HFFc6 (cell line): Measurements from ENCODE around the gene C11orf54. TPM values are rescaled to one million over a fixed set of nuclear protein-coding genes. Genes with fewer than 3 reads are reported as not detected.

Source experiments
- DNase-seq: peaks from one replicate; pipeline ENCODE4 v3.0.0-alpha.2; 2018
- H3K27ac Mint-ChIP-seq: 2 replicates; pipeline ENCODE4 v1.8.0; 2020; ENCODE audit warnings: mild to moderate bottlenecking, mixed read lengths
- H3K27me3 Mint-ChIP-seq: 2 replicates; pipeline ENCODE4 v1.8.0; 2021; ENCODE audit warnings: mild to moderate bottlenecking, moderate library complexity, mixed read lengths; ENCODE audit not compliant: insufficient read depth
- H3K36me3 Mint-ChIP-seq: 2 replicates; pipeline ENCODE4 v1.8.0; 2021; ENCODE audit warnings: low read depth, mixed read lengths
- H3K4me1 Mint-ChIP-seq: 2 replicates; pipeline ENCODE4 v1.8.0; 2020; ENCODE audit warnings: low read depth, mixed read lengths
- H3K4me3 Mint-ChIP-seq: 2 replicates; pipeline ENCODE4 v1.8.0; 2020; ENCODE audit warnings: mild to moderate bottlenecking, moderate library complexity, mixed read lengths
- H3K9me3 Mint-ChIP-seq: 2 replicates; pipeline ENCODE4 v1.8.0; 2020; ENCODE audit warnings: mild to moderate bottlenecking, mixed read lengths
- total RNA-seq, 6 experiments: library from RNA; stranded (reverse); fragmentation: NEBNext Ultra II Directional; extraction: Animal tissue kit (Norgen Biotek cat#: 25700); gene quantifications; 2 replicates in 1 of 6; 3 replicates in 5 of 6; pipeline ENCODE4 v1.2.3, GENCODE V29; 2021
- TF ChIP-seq, protein P1 (sequence below): fragments of 200-600 bp; sonication (generic); IDR thresholded peaks from 2 replicates; pipeline ENCODE4 v1.5.0; 2021; ENCODE audit warnings: antibody characterized with exemption, mild to moderate bottlenecking

C11orf54 gene
- total RNA-seq, 6 experiments from 2014 or later = 10.1 to 14.4 (median 12.7) TPM

DNA sequence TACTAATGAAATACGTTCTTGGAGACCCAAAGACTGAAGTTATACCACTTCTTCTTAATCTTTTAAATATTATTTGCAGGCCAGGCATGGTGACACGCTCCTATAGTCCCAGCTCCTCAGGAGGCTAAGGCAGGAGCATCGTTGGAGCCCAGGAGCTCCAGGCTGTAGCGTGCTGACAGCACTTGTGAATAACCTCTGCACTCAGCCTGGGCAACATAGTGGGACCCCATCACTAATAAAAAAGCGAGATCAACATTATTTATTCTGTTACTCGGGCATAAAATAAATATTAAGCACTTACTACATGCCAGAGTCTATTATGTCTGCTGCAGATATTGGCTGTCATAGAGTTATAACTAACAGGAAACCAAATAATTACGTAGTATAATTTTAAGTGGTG, 41.9 kb downstream of the C11orf54 start:
- Mint-ChIP-seq H3K4me1 (peaks cover 53% of the 10 kb centered on the region), H3K27ac (peak overlapping the region; percentile 80; the same call in 1 of the 2 replicates), H3K9me3 (no peaks in the 10 kb centered on the region), H3K27me3 (no peaks in the 10 kb centered on the region; the same call in none of the 2 replicates), H3K36me3 (peaks cover 30% of the 10 kb centered on the region), H3K4me3 (peak overlapping the region; percentile 96)
- TF ChIP-seq, protein P1, sequence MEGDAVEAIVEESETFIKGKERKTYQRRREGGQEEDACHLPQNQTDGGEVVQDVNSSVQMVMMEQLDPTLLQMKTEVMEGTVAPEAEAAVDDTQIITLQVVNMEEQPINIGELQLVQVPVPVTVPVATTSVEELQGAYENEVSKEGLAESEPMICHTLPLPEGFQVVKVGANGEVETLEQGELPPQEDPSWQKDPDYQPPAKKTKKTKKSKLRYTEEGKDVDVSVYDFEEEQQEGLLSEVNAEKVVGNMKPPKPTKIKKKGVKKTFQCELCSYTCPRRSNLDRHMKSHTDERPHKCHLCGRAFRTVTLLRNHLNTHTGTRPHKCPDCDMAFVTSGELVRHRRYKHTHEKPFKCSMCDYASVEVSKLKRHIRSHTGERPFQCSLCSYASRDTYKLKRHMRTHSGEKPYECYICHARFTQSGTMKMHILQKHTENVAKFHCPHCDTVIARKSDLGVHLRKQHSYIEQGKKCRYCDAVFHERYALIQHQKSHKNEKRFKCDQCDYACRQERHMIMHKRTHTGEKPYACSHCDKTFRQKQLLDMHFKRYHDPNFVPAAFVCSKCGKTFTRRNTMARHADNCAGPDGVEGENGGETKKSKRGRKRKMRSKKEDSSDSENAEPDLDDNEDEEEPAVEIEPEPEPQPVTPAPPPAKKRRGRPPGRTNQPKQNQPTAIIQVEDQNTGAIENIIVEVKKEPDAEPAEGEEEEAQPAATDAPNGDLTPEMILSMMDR = no peak
- no peak for DNase-seq

DNA sequence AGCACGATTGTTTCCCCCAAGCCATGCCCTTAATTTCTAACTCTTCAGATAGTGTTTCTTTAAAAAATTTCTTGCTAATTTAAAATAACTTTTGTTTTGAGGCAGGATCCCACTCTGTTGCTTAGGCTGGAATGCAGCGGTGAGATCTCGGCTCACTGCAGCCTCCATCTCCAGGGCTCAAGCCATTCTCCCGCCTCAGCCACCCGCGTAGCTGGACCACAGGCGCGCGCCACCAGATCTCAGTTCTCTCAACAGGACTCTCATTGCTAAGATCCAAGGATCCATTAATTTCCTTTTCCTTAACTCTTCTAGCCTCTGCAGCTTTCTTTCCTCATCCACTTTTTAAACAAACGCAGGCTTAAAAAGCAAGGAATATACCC, 42.3 kb downstream of the C11orf54 start:
- H3K9me3 Mint-ChIP-seq = no peaks in the 10 kb centered on the region
- peak overlapping the region; percentile 80 for H3K27ac Mint-ChIP-seq
- H3K4me1 Mint-ChIP-seq = peaks cover 57% of the 10 kb centered on the region
- peaks cover 32% of the 10 kb centered on the region for H3K36me3 Mint-ChIP-seq
- H3K27me3 Mint-ChIP-seq = no peaks in the 10 kb centered on the region; the same call in none of the 2 replicates
- TF ChIP-seq, protein P1 = peak; percentile 66; the same call in 1 of the 2 replicates
- DNase-seq = peak; percentile 4
- H3K4me3 Mint-ChIP-seq = peak overlapping the region; percentile 96

DNA sequence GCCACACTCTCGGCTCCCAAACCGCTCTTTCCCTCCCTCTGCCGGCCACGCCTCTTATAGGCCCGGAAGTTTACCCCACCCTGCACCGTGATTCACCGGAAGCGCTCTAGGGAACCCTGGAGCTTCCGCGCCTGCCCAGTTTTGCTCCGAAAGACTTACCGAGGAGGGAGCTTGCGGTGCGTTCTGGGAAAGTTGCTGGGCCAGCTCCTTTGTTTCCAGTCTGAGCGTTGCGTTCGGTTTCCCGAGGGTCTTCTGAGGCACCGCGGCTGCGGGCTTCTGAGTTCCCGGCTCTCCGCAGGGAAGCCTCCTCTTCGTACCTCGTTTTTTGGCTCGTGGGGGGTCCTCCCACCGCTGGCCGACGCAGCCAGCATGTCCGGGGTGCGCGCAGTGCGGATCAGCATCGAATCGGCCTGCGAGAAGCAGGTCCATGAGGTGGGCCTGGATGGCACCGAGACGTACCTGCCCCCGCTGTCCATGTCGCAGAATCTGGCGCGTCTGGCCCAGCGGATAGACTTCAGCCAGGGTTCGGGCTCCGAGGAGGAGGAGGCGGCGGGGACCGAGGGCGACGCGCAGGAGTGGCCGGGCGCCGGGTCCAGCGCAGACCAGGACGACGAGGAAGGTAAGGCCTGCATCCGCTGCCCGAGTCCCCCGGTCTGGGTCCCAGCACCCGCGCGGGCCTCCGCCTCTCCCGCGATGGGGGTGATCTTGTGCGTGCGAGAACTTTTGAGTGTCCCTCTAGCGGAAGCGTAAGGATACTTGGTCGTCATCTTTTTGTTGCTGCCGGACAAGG, 42.9 kb downstream of the C11orf54 start, which contains the start of gene MED17:
TSS of gene MED17 (plus strand) at position 138 of the 790 bp plus-strand sequence. CDS start at position 370, 232 bp downstream.
- Mint-ChIP-seq H3K9me3 (no peaks in the 10 kb centered on the region), H3K27me3 (no peaks in the 10 kb centered on the region; the same call in none of the 2 replicates), H3K4me1 (peaks cover 59% of the 10 kb centered on the region), H3K36me3 (peaks cover 36% of the 10 kb centered on the region), H3K4me3 (peak within 1 kb of the TSS; percentile 96), H3K27ac (peak within 1 kb of the TSS; percentile 80)
- DNase-seq = peak; percentile 88
- TF ChIP-seq, protein P1 = peak; percentile 64

GRCh38 chr11:93784935-93785360, 43.5 kb downstream of the C11orf54 start:
- TF ChIP-seq, protein P1 = no peak
- no peak for DNase-seq
- H3K4me1 Mint-ChIP-seq = peaks cover 59% of the 10 kb centered on the region
- H3K4me3 Mint-ChIP-seq = peak overlapping the region; percentile 96
- no peaks in the 10 kb centered on the region; the same call in none of the 2 replicates for H3K27me3 Mint-ChIP-seq
- H3K36me3 Mint-ChIP-seq = peaks cover 38% of the 10 kb centered on the region
- H3K9me3 Mint-ChIP-seq = no peaks in the 10 kb centered on the region
- H3K27ac Mint-ChIP-seq = peak overlapping the region; percentile 80

DNA sequence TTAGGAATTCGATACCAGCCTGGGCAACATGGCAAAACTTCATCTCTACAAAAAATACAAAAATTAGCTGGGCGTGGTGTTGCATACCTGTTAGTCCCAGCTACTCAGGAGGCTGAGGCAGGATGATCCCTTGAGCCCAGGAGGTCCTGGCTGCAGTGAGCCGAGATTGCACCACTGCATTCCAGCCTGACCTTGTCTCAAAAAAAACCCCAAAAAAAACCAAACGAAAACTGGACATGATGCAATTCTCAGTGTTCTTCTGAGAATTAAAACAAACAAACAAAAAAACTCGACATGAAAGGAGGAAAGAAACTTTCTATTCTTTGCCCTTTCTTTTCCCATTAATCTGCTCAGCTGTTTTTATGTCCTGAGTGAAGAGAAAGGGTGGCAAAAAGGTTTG, 50.0 kb downstream of the C11orf54 start:
- Mint-ChIP-seq H3K9me3 (no peaks in the 10 kb centered on the region), H3K27ac (no peak overlapping the region), H3K4me1 (peaks cover 24% of the 10 kb centered on the region), H3K4me3 (no peak overlapping the region), H3K27me3 (no peaks in the 10 kb centered on the region), H3K36me3 (peaks cover 50% of the 10 kb centered on the region)
- TF ChIP-seq, protein P1 = no peak
- no peak for DNase-seq
